Gastroesophageal sphincter (tissue), 4 donors: ENCODE results near the gene NOC3L. TPM values are rescaled to one million over a fixed set of nuclear protein-coding genes. Genes with fewer than 3 reads are reported as not detected.
A peak's percentile ranks its signal among the peaks of the same experiment; 100 is the strongest.

Experiments used
- ATAC-seq: fragments of 150-250 bp; one replicate; pipeline ENCODE4 v1.9.1; 2016; ENCODE audit warnings: mild to moderate bottlenecking, moderate library complexity
- H3K27ac ChIP-seq, 4 donors: fragments of 200-600 bp; sonication (generic) in 3 of 4; 1 replicate in 3 of 4; 2 replicates in 1 of 4; pipeline ENCODE4 v1.5.1; 2016 to 2019
- H3K27me3 ChIP-seq: fragments of 200-600 bp; sonication (generic); one replicate; pipeline ENCODE4 v1.5.1; 2019
- H3K36me3 ChIP-seq, 2 donors: fragments of 200-600 bp; sonication (generic); one replicate each; pipeline ENCODE4 v1.5.1; 2019; ENCODE audit warnings: control low read depth in 1 of 2
- H3K4me1 ChIP-seq, 3 donors: fragments of 200-600 bp; sonication (generic); 1 replicate in 2 of 3; 2 replicates in 1 of 3; pipeline ENCODE4 v1.5.1; 2016 to 2019; ENCODE audit warnings: control low read depth in 2 of 3
- H3K4me3 ChIP-seq, 2 donors: fragments of 200-600 bp; sonication (generic); one replicate each; pipeline ENCODE4 v1.5.1; 2019; ENCODE audit warnings: mild to moderate bottlenecking in 1 of 2, moderate library complexity in 1 of 2
- H3K9me3 ChIP-seq, 3 donors: fragments of 200-600 bp; sonication (generic); one replicate each; pipeline ENCODE4 v1.5.1; 2017 to 2019; ENCODE audit warnings: control low read depth in 2 of 3
- CTCF ChIP-seq, 4 experiments: fragments of 200-600 bp in 2 of 4; fragments of 450-650 bp in 2 of 4; sonication (generic) in 1 of 4; IDR thresholded peaks; one replicate each; pipeline ENCODE4 v1.5.1; 2017 to 2019; ENCODE audit warnings: antibody characterized with exemption in 4 of 4, mild to moderate bottlenecking in 2 of 4, moderate library complexity in 2 of 4
- EP300 ChIP-seq: sonication (generic); formaldehyde crosslinking; IDR thresholded peaks from one replicate; pipeline ENCODE4 v1.6.1; 2017; ENCODE audit warnings: antibody characterized with exemption, mild to moderate bottlenecking
- POLR2A ChIP-seq, 2 donors: fragments of 450-650 bp; IDR thresholded peaks; one replicate each; pipeline ENCODE4 v1.6.1; 2017; ENCODE audit warnings: antibody characterized with exemption in 2 of 2, mild to moderate bottlenecking in 2 of 2, moderate library complexity in 1 of 2
- POLR2AphosphoS5 ChIP-seq: sonication (generic); formaldehyde crosslinking; IDR thresholded peaks from one replicate; pipeline ENCODE4 v1.6.1; 2017; ENCODE audit warnings: antibody characterized with exemption
- WGBS, 2 donors: methylation state at CpG; one replicate each; pipeline ENCODE4 v1.1.5; 2018; ENCODE audit warnings: low coverage in 1 of 2; 5-methylcytosine and 5-hydroxymethylcytosine counted together
- total RNA-seq, 4 donors: library from RNA; depleted of rRNA; stranded (reverse); fragments of >200 nt; gene quantifications; one replicate each; pipeline ENCODE4 v1.1.0, GENCODE V29; 2016

Gene NOC3L
- total RNA-seq, 4 donors from 2014 or later: 19.4 to 31.0 (median 24.5) TPM

GRCh38 chr10:94405406-94405805 lies 42.7 kb upstream of the NOC3L start:
- H3K4me3 ChIP-seq: no peak overlapping the region
- H3K4me1 ChIP-seq: peaks cover 0 to 42% (median 7%) of the 10 kb centered on the region in 3 donors
- no peak for TF ChIP-seq EP300
- no peak for TF ChIP-seq CTCF (IDR thresholded peaks at IDR 0.05)

GRCh38 chr10:94403380-94404213 lies 40.9 kb upstream of the NOC3L start:
- Histone ChIP-seq H3K36me3 (no peaks in the 10 kb centered on the region), H3K4me3 (peak overlapping the region; percentile 78 to 98), H3K27me3 (no peaks in the 10 kb centered on the region), H3K27ac (peak overlapping the region; percentile 74 to 97 (median 94)), H3K4me1 (peaks cover 0 to 32% (median 7%) of the 10 kb centered on the region in 3 donors), H3K9me3 (no peaks in the 10 kb centered on the region)
- peak; percentile 36 for ATAC-seq
- no peak for TF ChIP-seq CTCF (IDR thresholded peaks at IDR 0.05)
- peak; percentile 14 for TF ChIP-seq POLR2AphosphoS5
- TF ChIP-seq EP300: no peak
- peak; percentile 11 to 43 for TF ChIP-seq POLR2A (IDR thresholded peaks at IDR 0.05)
- 0% methylated on average over 5 to 15 of the region's 51 CpGs for WGBS, 2 donors

More at GRCh38 chr10:94405406-94405805, 42.7 kb upstream of the NOC3L start:
- Histone ChIP-seq H3K36me3 (no peaks in the 10 kb centered on the region), H3K27ac (no peak overlapping the region), H3K27me3 (no peaks in the 10 kb centered on the region), H3K9me3 (no peaks in the 10 kb centered on the region)
- ATAC-seq: no peak

GRCh38 chr10:94402843-94403379 lies 40.2 kb upstream of the NOC3L start:
- Histone ChIP-seq H3K36me3 (no peaks in the 10 kb centered on the region), H3K27me3 (no peaks in the 10 kb centered on the region), H3K4me3 (peak overlapping the region; percentile 78 to 98), H3K4me1 (peaks cover 0 to 27% (median 7%) of the 10 kb centered on the region in 3 donors), H3K27ac (peak overlapping the region; percentile 74 to 97 (median 94)), H3K9me3 (no peaks in the 10 kb centered on the region)
- peak; percentile 9 for ATAC-seq
- no peak for TF ChIP-seq CTCF (IDR thresholded peaks at IDR 0.05)
- no peak for TF ChIP-seq POLR2AphosphoS5
- TF ChIP-seq POLR2A (IDR thresholded peaks at IDR 0.05): no peak
- no peak for TF ChIP-seq EP300
- no CpG with 5 or more reads among the region's 77 CpGs for WGBS, 2 donors

GRCh38 chr10:94402204-94402842 lies 39.6 kb upstream of the NOC3L start, which contains the start of gene TBC1D12:
TSS of gene TBC1D12 (plus strand) at chr10:94402541. CDS start at chr10:94402614, 73 bp downstream.
- Histone ChIP-seq H3K9me3 (no peaks in the 10 kb centered on the region), H3K4me3 (peak within 1 kb of the TSS; percentile 78 to 98), H3K4me1 (peaks cover 0 to 22% (median 7%) of the 10 kb centered on the region in 3 donors), H3K27ac (peak within 1 kb of the TSS; percentile 74 to 97 (median 94)), H3K27me3 (no peaks in the 10 kb centered on the region), H3K36me3 (no peaks in the 10 kb centered on the region)
- WGBS, 2 donors: 0 to 4% methylated on average over 4 to 5 of the region's 56 CpGs
- TF ChIP-seq CTCF (IDR thresholded peaks at IDR 0.05): peak in 1 of 4 experiments; percentile 21
- peak; percentile 63 for TF ChIP-seq POLR2AphosphoS5
- no peak for TF ChIP-seq EP300
- TF ChIP-seq POLR2A (IDR thresholded peaks at IDR 0.05): peak; percentile 62 to 72
- peak; percentile 97 for ATAC-seq
